Measurements from ENCODE around the gene WDR73. TPM values are rescaled to one million over a fixed set of nuclear protein-coding genes. Genes with fewer than 3 reads are reported as not detected.

The WDR73 gene
- total and polyA plus RNA-seq, 10 of the 15 experiments (the other 5 are each of a cell fraction or from before 2014, with no cell fraction given) = 4.4 to 25.6 (median 16.3) TPM

DNA sequence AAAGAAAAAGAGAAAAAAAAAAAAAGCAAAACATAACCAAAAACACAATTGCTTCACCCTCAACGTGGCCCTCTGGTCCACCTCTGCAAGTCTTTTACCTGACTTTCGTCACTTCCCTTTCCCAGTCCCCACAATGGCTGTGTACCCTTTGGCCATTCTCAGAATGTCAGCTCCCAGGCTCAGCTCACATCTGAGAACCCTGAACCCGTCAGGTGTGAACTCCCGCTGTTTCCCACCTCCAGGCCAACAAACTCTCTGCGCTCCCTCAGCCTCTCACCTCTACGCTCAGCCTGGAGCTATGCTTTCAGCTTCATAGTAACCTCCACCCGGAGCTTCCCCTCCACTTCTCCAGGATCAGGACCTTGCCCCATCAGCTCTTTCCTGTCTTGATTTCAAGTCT, 29.7 kb downstream of the WDR73 start:
- in situ Hi-C loops (cut with MboI) = no loop called here
- no peaks in the 10 kb centered on the region for H3K4me1 ChIP-seq (ENCODE audit: control insufficient read depth, insufficient read depth, low read length)
- H3K4me2 ChIP-seq (ENCODE audit: control insufficient read depth, insufficient read depth) = no peak overlapping the region
- 76% methylated on average over 7 of the region's 7 CpGs for WGBS (ENCODE audit: insufficient coverage, insufficient replicate concordance, low lambda C conversion rate, missing lambda C conversion rate)
- no peak overlapping the region for H2AFZ ChIP-seq (ENCODE audit: control insufficient read depth, low read depth, low read length)
- no peak overlapping the region for H3K9ac ChIP-seq (ENCODE audit: control insufficient read depth, insufficient read depth, low read length)
- ATAC-seq = no peak
- no peak overlapping the region for H3K27ac ChIP-seq (ENCODE audit: control insufficient read depth, insufficient read depth)
- RAD21 ChIA-PET (ENCODE audit: unreplicated experiment) = no interaction called here
- H4K20me1 ChIP-seq (ENCODE audit: control insufficient read depth, insufficient read depth) = no peaks in the 10 kb centered on the region
- CTCF ChIA-PET = interaction anchor here (1.6 to 1.9 kb wide), 2 partner anchors 53 to 221 kb away, joined by 5 to 6 read pairs; no protein-coding TSS in a partner anchor
- H3K4me3 ChIP-seq = no peak overlapping the region
- TF ChIP-seq EP300 (IDR thresholded peaks at IDR 0.05; ENCODE audit: borderline replicate concordance in 1 of 2, control insufficient read depth in 1 of 2, low read depth in 2 of 2, low read length in 2 of 2) (no peak), SMARCA5 (IDR thresholded peaks at IDR 0.05) (no peak), E2F8 (IDR thresholded peaks at IDR 0.05; ENCODE audit: low read depth, partially characterized antibody) (no peak), SUPT20H (IDR thresholded peaks at IDR 0.05; ENCODE audit: borderline replicate concordance, control insufficient read depth, low read depth, low read length) (no peak), SMAD5 (IDR thresholded peaks at IDR 0.05; ENCODE audit: low read depth) (no peak), USF2 (IDR thresholded peaks at IDR 0.05; ENCODE audit: borderline replicate concordance, low read depth, low read length) (no peak), HCFC1 (IDR thresholded peaks at IDR 0.05; ENCODE audit: low read length) (no peak), CBFB (IDR thresholded peaks at IDR 0.05; ENCODE audit: low read depth) (no peak), BACH1 (IDR thresholded peaks at IDR 0.05; ENCODE audit: borderline replicate concordance) (no peak), BMI1 (IDR thresholded peaks at IDR 0.05; ENCODE audit: borderline replicate concordance) (no peak), REST (IDR thresholded peaks at IDR 0.05; ENCODE audit: low read depth, low read length) (no peak), NR2F1 (conservative IDR thresholded peaks at IDR 0.05) (no peak), ATF7 (IDR thresholded peaks at IDR 0.05; ENCODE audit: low read depth) (no peak), POLR2AphosphoS2 (IDR thresholded peaks at IDR 0.05; ENCODE audit: low read depth, low read length) (no peak)
- TF ChIP-seq, protein P1, sequence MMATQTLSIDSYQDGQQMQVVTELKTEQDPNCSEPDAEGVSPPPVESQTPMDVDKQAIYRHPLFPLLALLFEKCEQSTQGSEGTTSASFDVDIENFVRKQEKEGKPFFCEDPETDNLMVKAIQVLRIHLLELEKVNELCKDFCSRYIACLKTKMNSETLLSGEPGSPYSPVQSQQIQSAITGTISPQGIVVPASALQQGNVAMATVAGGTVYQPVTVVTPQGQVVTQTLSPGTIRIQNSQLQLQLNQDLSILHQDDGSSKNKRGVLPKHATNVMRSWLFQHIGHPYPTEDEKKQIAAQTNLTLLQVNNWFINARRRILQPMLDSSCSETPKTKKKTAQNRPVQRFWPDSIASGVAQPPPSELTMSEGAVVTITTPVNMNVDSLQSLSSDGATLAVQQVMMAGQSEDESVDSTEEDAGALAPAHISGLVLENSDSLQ (IDR thresholded peaks at IDR 0.05) = no peak
- SMC1A ChIA-PET (ENCODE audit: uncharacterized antibody, unreplicated experiment) = interaction anchor here (1.3 kb wide), 1 partner anchor 10 kb away, joined by 3 read pairs; no protein-coding TSS in a partner anchor
- H3K9me3 ChIP-seq (replicated peaks; ENCODE audit: control insufficient read depth, insufficient read depth, low read length) = peaks cover 26% of the 10 kb centered on the region
- no peaks in the 10 kb centered on the region for H3K27me3 ChIP-seq (replicated peaks in 1 of 2; ENCODE audit: control insufficient read depth in 2 of 2, insufficient read depth in 2 of 2, low read length in 1 of 2)
- no peak for FAIRE-seq
- no peak for DNase-seq (ENCODE audit: low read depth, low spot score)
- no peaks in the 10 kb centered on the region for H3K79me2 ChIP-seq (ENCODE audit: control insufficient read depth, insufficient read depth, low read length)
- POLR2A ChIA-PET = no interaction called here
- intact Hi-C loops (cut with micrococcal nuclease; ENCODE audit: unreplicated experiment) = no loop called here
- BruUV-seq (replicated peaks) = no TSS peak
- H3K36me3 ChIP-seq (ENCODE audit: control insufficient read depth in 2 of 2, insufficient read depth in 2 of 2, low read length in 1 of 2) = peaks cover 1 to 10% of the 10 kb centered on the region in 2 experiments
